CD4-positive, alpha-beta T cell treated with Interleukin-6 for 4 hours (primary cell): Measurements from ENCODE around the gene MARK4.

Experiments
- DNase-seq: peaks from one replicate; pipeline ENCODE4 v3.0.0-alpha.2; 2020; ENCODE audit warnings: mixed read lengths

The MARK4 gene

GRCh38 chr19:45275370-45275971 lies 24.4 kb downstream of the MARK4 start:
- no peak for DNase-seq

GRCh38 chr19:45276284-45276687 lies 25.2 kb downstream of the MARK4 start:
- DNase-seq, result no peak

GRCh38 chr19:45278087-45278486 lies 27.0 kb downstream of the MARK4 start:
- no peak for DNase-seq

DNA sequence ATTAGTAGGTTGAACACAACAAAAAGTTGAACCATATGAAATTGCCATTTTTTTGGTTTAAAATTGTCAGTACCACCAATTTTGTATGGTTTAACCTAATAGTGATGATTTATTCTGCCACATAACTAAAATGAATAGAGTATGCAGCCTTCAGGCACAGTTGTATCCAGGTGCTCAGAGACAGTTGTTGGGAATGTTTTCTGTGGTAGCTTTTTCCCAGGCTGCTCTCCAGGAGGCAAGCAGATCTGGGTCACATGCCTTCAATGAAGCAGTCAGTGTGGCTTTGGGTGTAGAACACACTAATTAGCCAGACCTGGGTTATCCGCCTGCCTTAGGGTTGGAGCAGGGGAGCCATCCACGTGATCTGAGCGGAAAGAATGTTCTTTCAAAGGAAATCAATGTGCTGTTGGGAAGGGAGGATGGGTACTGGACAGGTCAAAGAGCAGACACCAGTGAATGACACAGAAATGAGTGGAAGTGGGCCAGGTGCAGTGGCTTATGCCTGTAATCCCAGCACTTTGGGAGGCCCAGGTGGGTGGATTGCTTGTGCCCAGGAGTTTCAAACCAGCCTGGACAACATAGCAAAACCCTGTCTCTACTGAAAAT lies 28.6 kb downstream of the MARK4 start:
- DNase-seq, result no peak

- no peak for DNase-seq
These were observed 29.4 kb downstream of the MARK4 start for GRCh38 chr19:45280471-45280961.

DNA sequence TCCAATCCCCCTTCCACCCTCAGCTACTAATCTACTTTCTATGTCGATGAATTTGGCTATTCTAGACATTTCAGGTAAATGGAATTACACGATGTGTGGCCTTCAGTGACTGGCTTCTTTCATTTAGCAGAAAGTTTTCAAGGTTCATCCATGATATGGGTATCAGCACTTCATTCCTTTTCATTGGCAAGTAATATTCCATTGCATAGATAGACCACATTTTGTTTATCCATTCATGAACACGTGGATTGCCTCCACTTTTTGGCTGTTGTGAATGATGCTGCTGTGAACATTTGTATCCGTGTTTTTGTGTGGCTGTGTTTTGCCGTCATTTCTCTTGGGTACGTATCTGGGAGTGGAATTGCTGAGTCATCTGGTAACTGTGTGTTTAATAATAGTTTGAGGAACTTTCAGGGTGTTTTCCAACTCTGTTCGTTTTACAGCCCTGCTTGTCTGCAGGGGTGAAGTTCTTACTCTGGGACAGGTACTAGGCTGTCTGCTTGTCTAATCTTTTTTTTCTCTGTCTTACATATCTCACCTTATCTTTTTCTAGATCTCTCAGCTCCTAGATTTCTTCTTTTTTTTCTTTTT lies 32.5 kb downstream of the MARK4 start:
- no peak for DNase-seq

- no peak for DNase-seq
These were observed 39.4 kb downstream of the MARK4 start for GRCh38 chr19:45290381-45290931.

DNA sequence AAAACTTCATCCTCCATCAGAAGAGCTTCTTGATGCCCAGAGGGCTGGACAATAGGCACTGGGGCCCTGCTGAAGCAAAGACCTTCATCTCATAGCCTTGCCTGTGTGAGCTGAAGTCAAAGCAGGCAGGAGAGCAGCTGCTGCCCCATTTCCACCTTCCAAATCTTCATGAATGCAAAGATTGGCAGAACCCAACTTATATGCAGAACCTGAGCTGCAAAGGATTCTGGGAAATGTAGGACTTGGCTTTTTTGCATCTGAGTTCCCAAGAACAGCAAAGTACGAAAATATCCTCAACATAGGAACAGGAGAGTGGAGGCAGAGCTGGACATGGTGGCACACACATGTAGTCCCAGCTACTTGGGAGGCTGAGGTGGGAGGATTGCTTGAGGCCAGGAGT lies 40.8 kb downstream of the MARK4 start:
- DNase-seq, result no peak

- DNase-seq, result no peak
These were observed 42.6 kb downstream of the MARK4 start for GRCh38 chr19:45293682-45294081.

DNA sequence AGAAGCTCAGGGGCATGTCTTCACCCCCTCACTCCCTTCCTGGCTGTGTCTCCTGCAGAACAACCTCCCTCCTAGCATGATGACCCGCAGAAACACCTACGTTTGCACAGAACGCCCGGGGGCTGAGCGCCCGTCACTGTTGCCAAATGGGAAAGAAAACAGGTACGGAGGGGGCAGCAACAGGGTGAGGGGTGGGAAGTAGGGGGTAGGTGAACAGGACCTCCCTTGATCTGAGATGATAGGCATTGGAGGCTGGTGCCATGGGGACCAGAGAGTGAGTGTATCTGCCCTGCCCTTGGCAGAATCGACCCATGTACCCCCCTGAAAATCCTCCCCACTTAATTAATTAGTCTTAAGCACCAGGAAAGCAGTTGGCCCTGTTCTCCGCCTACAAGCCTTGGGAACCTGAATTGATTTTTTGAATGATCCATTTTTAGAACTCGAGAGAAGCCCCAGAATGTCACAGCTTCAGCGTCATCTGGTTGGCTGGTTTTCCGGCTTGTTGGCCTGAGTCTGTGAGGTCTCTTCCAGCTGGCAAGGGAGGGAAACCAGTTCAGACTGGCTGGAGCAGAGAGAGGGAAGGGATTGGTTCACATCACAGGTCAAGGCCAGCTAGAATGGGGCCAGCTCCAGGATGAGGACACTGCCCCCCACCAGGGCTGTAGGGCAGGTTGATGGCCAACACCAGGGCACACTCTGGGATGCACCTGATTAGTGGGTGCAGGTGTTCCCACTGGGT lies 43.4 kb downstream of the MARK4 start:
- DNase-seq, result no peak

GRCh38 chr19:45295873-45296272 lies 44.8 kb downstream of the MARK4 start:
- no peak for DNase-seq

DNA sequence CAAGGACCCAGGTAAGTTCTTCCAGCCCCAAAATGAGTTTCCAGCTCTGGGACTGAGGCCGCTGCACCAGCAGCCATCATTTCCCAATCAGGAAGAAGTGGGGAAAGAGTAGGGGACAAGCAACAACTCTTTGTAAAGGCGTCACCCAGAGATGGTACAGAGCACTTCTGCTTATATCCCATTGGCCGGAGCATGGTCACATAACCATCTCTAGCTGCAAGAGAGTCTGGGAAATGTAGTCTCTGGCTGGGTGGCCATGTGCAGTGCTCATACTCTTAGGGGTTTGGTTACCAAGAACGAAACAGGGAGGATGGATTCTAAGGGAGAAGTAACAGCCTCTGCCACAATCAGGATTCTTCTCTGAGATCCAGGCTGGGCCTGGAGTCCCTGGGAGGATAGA lies 45.3 kb downstream of the MARK4 start:
- DNase-seq, result no peak

DNA sequence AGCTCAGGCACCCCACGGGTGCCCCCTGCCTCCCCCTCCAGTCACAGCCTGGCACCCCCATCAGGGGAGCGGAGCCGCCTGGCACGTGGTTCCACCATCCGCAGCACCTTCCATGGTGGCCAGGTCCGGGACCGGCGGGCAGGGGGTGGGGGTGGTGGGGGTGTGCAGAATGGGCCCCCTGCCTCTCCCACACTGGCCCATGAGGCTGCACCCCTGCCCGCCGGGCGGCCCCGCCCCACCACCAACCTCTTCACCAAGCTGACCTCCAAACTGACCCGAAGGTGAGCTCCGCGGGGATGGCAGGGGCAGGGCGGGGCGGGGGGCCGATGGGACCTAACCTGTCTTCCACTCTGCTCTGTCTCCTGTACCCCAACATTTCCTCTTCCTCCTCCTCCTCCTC lies 46.6 kb downstream of the MARK4 start:
- DNase-seq, result no peak

- DNase-seq, result no peak
These were observed 47.2 kb downstream of the MARK4 start for GRCh38 chr19:45298264-45298663.

DNA sequence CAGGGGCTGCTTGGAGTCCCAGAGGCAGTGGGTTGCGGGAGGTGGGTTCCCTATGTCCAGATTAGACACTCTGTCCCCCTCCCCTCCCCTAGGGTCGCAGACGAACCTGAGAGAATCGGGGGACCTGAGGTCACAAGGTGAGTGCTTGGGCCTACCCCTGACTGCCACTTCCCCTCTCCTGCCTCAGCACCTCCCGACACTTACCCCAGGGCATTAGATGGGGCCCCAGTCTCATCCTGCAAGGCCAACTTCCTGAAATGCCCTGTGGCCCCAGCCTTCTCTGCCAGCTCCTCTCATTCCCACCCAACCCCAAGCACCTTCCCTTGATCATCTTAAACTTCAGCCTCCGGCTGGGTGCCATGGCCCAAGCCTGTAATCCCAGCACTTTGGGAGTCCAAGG lies 48.6 kb downstream of the MARK4 start:
- DNase-seq, result no peak

DNA sequence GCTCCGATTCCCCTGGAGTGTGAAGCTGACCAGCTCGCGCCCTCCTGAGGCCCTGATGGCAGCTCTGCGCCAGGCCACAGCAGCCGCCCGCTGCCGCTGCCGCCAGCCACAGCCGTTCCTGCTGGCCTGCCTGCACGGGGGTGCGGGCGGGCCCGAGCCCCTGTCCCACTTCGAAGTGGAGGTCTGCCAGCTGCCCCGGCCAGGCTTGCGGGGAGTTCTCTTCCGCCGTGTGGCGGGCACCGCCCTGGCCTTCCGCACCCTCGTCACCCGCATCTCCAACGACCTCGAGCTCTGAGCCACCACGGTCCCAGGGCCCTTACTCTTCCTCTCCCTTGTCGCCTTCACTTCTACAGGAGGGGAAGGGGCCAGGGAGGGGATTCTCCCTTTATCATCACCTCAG lies 51.3 kb downstream of the MARK4 start:
- DNase-seq, result no peak

GRCh38 chr19:45303269-45304060 lies 52.4 kb downstream of the MARK4 start:
- no peak for DNase-seq

DNA sequence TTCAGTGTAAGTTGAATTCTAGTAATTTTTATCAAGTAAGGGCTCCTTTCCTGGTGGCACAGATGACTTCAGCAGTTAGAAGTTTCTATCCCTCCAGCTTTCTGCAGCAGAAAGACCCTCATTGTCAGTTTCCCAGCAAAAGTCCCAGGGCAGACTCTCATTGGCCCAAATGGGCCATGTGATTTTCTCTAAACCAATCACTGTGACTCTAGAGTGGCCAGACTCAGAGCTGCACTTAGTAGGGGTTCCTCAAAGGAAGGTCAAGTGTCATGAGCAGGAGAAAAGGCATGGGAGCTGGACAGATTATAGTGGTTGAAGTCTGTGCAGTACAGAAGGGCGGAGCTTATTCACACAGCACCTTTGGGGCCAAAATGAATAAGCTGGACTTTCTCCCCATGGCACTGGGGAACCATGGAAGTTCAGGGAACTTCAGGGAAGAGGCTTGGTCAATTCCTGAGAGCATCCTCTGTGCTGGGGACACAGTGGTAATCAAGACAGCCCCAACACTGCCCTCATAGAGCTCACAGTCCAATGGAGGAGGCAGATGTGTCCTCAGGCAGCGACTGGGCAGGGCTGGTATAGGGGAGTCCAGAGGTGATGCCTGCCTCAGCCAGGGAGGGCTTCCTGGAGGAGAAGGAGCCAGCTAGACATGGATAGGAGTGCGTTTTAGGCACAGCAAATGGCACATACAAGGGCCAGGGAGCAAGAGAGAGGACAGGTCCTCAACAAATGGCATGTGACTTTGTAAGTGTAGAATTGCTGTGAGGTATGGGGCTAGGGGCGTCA lies 53.3 kb downstream of the MARK4 start:
- DNase-seq, result no peak

- DNase-seq, result no peak
These were observed 53.9 kb downstream of the MARK4 start for GRCh38 chr19:45305007-45305406.

- no peak for DNase-seq
These were observed 54.4 kb downstream of the MARK4 start for GRCh38 chr19:45305421-45305820.

DNA sequence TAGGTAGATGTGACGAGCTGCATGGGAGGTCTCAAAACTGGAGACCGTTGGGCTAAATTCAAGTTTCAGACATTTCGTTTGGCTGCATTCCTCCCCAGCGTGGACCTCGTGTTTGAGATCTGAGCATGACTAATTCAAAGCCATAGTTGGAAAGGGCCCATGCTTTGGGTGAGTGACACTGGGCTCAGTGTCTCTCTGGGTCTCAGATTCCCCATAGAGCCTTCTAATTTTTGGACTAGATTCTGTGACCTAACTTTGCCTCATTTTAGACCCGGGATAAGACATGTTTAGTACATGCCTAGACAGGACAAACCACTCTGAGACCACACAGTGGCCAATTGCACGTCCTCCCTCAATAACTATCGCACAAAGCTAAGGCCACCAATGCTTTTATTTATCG lies 55.0 kb downstream of the MARK4 start:
- no peak for DNase-seq

- no peak for DNase-seq
These were observed 55.5 kb downstream of the MARK4 start for GRCh38 chr19:45306518-45307027.
